ENCODE results near the gene RTTN.

GRCh38 chr18:69958422-69958821 lies 247.1 kb downstream of the RTTN start:
- TF ChIP-seq CTCF (IDR thresholded peaks at IDR 0.05) (no peak), POLR2A (IDR thresholded peaks at IDR 0.05) (no peak), EP300 (IDR thresholded peaks at IDR 0.05) (no peak)
